CD14-positive monocyte (primary cell): ENCODE data around the gene C2. TPM values are rescaled to one million over a fixed set of nuclear protein-coding genes. Genes with fewer than 3 reads are reported as not detected.

Experiments used
- DNase-seq, 3 donors: peaks; one replicate each; pipeline ENCODE4 v3.0.0-alpha.2; 2011 to 2022
- H2AFZ ChIP-seq: 2 replicates; pipeline ENCODE4 v1.6.0; 2012; ENCODE audit warnings: mild to moderate bottlenecking, low read depth, low read length, inconsistent platforms; ENCODE audit not compliant: insufficient read depth, poor library complexity, severe bottlenecking
- H3K27ac ChIP-seq, 2 donors: 1 replicate in 1 of 2; 2 replicates in 1 of 2; pipeline ENCODE4 v1.5.1; 2012 to 2013; ENCODE audit warnings: low read length in 2 of 2, control low read depth in 1 of 2, inconsistent platforms in 1 of 2, low read depth in 1 of 2, mild to moderate bottlenecking in 1 of 2
- H3K27me3 ChIP-seq, 2 donors: one replicate each; pipeline versions ENCODE4 v1.6.0 to v1.6.1; 2011 to 2013; ENCODE audit warnings: low read length in 2 of 2; ENCODE audit not compliant: control insufficient read depth in 2 of 2, insufficient read depth in 2 of 2
- H3K36me3 ChIP-seq, 2 donors: replicated peaks in 1 of 2; 1 replicate in 1 of 2; 2 replicates in 1 of 2; pipeline versions ENCODE4 v1.5.1 to v1.6.1; 2012 to 2013; ENCODE audit warnings: low read length in 2 of 2, control low read depth in 1 of 2, inconsistent platforms in 1 of 2, mild to moderate bottlenecking in 1 of 2; ENCODE audit not compliant: insufficient read depth in 2 of 2, control insufficient read depth in 1 of 2
- H3K4me1 ChIP-seq, 2 donors: 1 replicate in 1 of 2; 2 replicates in 1 of 2; pipeline versions ENCODE4 v1.5.1 to v1.6.1; 2012 to 2013; ENCODE audit warnings: low read length in 2 of 2, control low read depth in 1 of 2, inconsistent platforms in 1 of 2, mild to moderate bottlenecking in 1 of 2, moderate library complexity in 1 of 2; ENCODE audit not compliant: insufficient read depth in 2 of 2, control insufficient read depth in 1 of 2
- H3K4me2 ChIP-seq: replicated peaks from 2 replicates; pipeline ENCODE3; 2012; ENCODE audit warnings: low read length, moderate library complexity, mild to moderate bottlenecking; ENCODE audit not compliant: poor library complexity, severe bottlenecking; ENCODE audit errors: extremely low read depth
- H3K4me3 ChIP-seq, 3 experiments: fragments of 200-600 bp in 1 of 3; sonication (generic) in 1 of 3; replicated peaks in 1 of 3; 1 replicate in 2 of 3; 2 replicates in 1 of 3; pipeline ENCODE4 v1.5.1; 2011 to 2013; ENCODE audit warnings: low read length in 3 of 3, mild to moderate bottlenecking in 3 of 3, control low read depth in 2 of 3, low read depth in 2 of 3, inconsistent platforms in 1 of 3, moderate library complexity in 1 of 3
- H3K79me2 ChIP-seq: 2 replicates; pipeline ENCODE4 v1.6.0; 2012; ENCODE audit warnings: mild to moderate bottlenecking, control low read depth, inconsistent platforms, low read length, moderate library complexity; ENCODE audit not compliant: insufficient read depth
- H3K9ac ChIP-seq: 2 replicates; pipeline ENCODE4 v1.6.0; 2017; ENCODE audit warnings: low read length, mild to moderate bottlenecking; ENCODE audit not compliant: insufficient read depth, poor library complexity, severe bottlenecking
- H3K9me3 ChIP-seq, 2 donors: replicated peaks in 1 of 2; 1 replicate in 1 of 2; 2 replicates in 1 of 2; pipeline versions ENCODE4 v1.5.1 to v1.6.1; 2012 to 2013; ENCODE audit warnings: low read length in 2 of 2, control low read depth in 1 of 2; ENCODE audit not compliant: control insufficient read depth in 1 of 2, insufficient read depth in 1 of 2
- H4K20me1 ChIP-seq: 2 replicates; pipeline ENCODE4 v1.6.0; 2012; ENCODE audit warnings: mild to moderate bottlenecking, low read length, control low read depth, moderate library complexity; ENCODE audit not compliant: insufficient read depth
- H3K27ac Mint-ChIP-seq, 7 donors: one replicate each; pipeline ENCODE4 v1.8.0; 2020; ENCODE audit warnings: mild to moderate bottlenecking in 7 of 7, mixed read lengths in 7 of 7, moderate library complexity in 6 of 7, inconsistent platforms in 2 of 7
- H3K27me3 Mint-ChIP-seq, 3 donors: one replicate each; pipeline ENCODE4 v1.8.0; 2021 to 2022; ENCODE audit warnings: low read depth in 3 of 3, mild to moderate bottlenecking in 3 of 3, mixed read lengths in 3 of 3, moderate library complexity in 3 of 3, inconsistent platforms in 1 of 3
- H3K36me3 Mint-ChIP-seq, 2 donors: one replicate each; pipeline ENCODE4 v1.8.0; 2020; ENCODE audit warnings: mixed read lengths in 2 of 2, inconsistent platforms in 1 of 2, mild to moderate bottlenecking in 1 of 2
- H3K4me1 Mint-ChIP-seq: one replicate; pipeline ENCODE4 v1.8.0; 2020; ENCODE audit warnings: mild to moderate bottlenecking, mixed read lengths
- H3K4me3 Mint-ChIP-seq, 2 donors: one replicate each; pipeline ENCODE4 v1.8.0; 2020; ENCODE audit warnings: mild to moderate bottlenecking in 2 of 2, mixed read lengths in 2 of 2, moderate library complexity in 1 of 2
- H3K9me3 Mint-ChIP-seq, 7 donors: one replicate each; pipeline ENCODE4 v1.8.0; 2020 to 2022; ENCODE audit warnings: mixed read lengths in 7 of 7, mild to moderate bottlenecking in 6 of 7, moderate library complexity in 6 of 7, inconsistent platforms in 2 of 7
- WGBS: methylation state at CpG from one replicate; pipeline ENCODE4 v1.1.5; 2013; ENCODE audit warnings: missing lambda C conversion rate; ENCODE audit not compliant: insufficient coverage; 5-methylcytosine and 5-hydroxymethylcytosine counted together
- intact Hi-C, 2 donors: fragments of 100-400 bp; cut with micrococcal nuclease; formaldehyde crosslinking; loops; one replicate each; pipeline versions ENCODE4 v1.15.0 to v1.15.1; 2023
- polyA plus RNA-seq, 3 donors: library from polyadenylated mRNA; depleted of rRNA in 1 of 3; unstranded in 2 of 3; stranded (reverse) in 1 of 3; fragments of 300-500 nt in 2 of 3; fragments of >200 nt in 1 of 3; fragmentation: Illumina TruSeq in 2 of 3; gene quantifications; 1 replicate in 2 of 3; 2 replicates in 1 of 3; pipeline ENCODE4 v1.2.3, GENCODE V29; 2012 to 2021
- TF ChIP-seq, protein P1 (sequence below): fragments of 200-600 bp; IDR thresholded peaks from one replicate; pipeline ENCODE4 v1.8.0; 2022; ENCODE audit warnings: antibody characterized with exemption, mild to moderate bottlenecking

C2 gene
- polyA plus RNA-seq, 3 donors = 5.4 to 7.2 (median 6.5) TPM

DNA sequence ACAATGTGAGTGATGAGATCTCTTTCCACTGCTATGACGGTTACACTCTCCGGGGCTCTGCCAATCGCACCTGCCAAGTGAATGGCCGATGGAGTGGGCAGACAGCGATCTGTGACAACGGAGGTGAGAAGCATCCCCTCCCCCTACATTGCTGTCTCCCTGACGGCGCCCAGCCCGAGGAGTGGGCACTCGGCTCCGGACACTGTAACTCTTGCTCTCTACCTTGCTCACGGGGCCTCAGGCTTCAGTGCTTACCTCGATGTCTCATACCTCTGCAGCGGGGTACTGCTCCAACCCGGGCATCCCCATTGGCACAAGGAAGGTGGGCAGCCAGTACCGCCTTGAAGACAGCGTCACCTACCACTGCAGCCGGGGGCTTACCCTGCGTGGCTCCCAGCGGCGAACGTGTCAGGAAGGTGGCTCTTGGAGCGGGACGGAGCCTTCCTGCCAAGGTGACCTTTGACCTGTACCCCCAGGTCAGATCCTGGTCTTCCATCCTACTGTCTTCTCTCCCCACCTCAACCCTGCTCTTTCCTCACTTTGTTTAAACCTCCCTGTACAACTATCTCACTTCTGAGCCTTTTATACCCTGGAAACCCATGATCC is 19.7 kb downstream of the C2 start:
- Mint-ChIP-seq H3K27me3 (peaks cover 13 to 27% (median 26%) of the 10 kb centered on the region in 3 donors), H3K36me3 (peaks cover 10 to 13% of the 10 kb centered on the region in 2 donors), H3K4me3 (no peak overlapping the region), H3K4me1 (peaks cover 17% of the 10 kb centered on the region), H3K9me3 (peaks cover 0 to 1% (median 0%) of the 10 kb centered on the region in 7 donors), H3K27ac (no peak overlapping the region)
- intact Hi-C loops = no loop called here
- H3K9ac ChIP-seq = no peak overlapping the region
- no peaks in the 10 kb centered on the region for H3K27me3 ChIP-seq
- H3K9me3 ChIP-seq = no peaks in the 10 kb centered on the region
- 88% methylated on average over 24 of the region's 24 CpGs for WGBS
- peaks cover 3 to 4% of the 10 kb centered on the region in 2 donors for H3K4me1 ChIP-seq
- no peak overlapping the region for H3K4me3 ChIP-seq
- H3K4me2 ChIP-seq = no peak overlapping the region
- peaks cover 15 to 16% of the 10 kb centered on the region in 2 donors for H3K36me3 ChIP-seq
- H3K27ac ChIP-seq = no peak overlapping the region
- H2AFZ ChIP-seq = no peak overlapping the region
- no peaks in the 10 kb centered on the region for H4K20me1 ChIP-seq
- TF ChIP-seq, protein P1, sequence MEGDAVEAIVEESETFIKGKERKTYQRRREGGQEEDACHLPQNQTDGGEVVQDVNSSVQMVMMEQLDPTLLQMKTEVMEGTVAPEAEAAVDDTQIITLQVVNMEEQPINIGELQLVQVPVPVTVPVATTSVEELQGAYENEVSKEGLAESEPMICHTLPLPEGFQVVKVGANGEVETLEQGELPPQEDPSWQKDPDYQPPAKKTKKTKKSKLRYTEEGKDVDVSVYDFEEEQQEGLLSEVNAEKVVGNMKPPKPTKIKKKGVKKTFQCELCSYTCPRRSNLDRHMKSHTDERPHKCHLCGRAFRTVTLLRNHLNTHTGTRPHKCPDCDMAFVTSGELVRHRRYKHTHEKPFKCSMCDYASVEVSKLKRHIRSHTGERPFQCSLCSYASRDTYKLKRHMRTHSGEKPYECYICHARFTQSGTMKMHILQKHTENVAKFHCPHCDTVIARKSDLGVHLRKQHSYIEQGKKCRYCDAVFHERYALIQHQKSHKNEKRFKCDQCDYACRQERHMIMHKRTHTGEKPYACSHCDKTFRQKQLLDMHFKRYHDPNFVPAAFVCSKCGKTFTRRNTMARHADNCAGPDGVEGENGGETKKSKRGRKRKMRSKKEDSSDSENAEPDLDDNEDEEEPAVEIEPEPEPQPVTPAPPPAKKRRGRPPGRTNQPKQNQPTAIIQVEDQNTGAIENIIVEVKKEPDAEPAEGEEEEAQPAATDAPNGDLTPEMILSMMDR = no peak
- no peak for DNase-seq
- no peaks in the 10 kb centered on the region for H3K79me2 ChIP-seq

DNA sequence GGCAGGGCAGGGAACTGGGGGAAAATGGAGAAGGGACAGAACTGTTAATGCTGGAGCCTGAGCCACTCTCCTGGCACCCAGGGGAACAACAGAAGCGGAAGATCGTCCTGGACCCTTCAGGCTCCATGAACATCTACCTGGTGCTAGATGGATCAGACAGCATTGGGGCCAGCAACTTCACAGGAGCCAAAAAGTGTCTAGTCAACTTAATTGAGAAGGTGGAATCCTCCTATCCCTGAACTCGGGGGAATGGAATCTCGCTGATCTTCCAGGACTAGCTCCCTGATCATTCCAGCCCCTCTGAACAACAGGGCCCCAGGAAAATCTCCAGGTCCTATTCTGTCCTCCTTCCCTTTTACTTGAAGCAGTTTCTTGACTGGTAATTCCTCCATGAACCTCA is 20.3 kb downstream of the C2 start:
- Mint-ChIP-seq H3K9me3 (peaks cover 0 to 1% (median 0%) of the 10 kb centered on the region in 7 donors), H3K4me3 (no peak overlapping the region), H3K27ac (no peak overlapping the region)

More for the DNA sequence above, 20.3 kb downstream of the C2 start:
- intact Hi-C loops = no loop called here
- DNase-seq = no peak
- Histone ChIP-seq H3K27me3 (no peaks in the 10 kb centered on the region), H4K20me1 (no peaks in the 10 kb centered on the region), H3K79me2 (no peaks in the 10 kb centered on the region), H3K4me1 (peaks cover 3 to 4% of the 10 kb centered on the region in 2 donors), H3K36me3 (peaks cover 22 to 23% of the 10 kb centered on the region in 2 donors), H2AFZ (no peak overlapping the region), H3K9ac (no peak overlapping the region), H3K27ac (no peak overlapping the region), H3K9me3 (no peaks in the 10 kb centered on the region), H3K4me3 (no peak overlapping the region), H3K4me2 (no peak overlapping the region)
- Mint-ChIP-seq H3K27me3 (peaks cover 9 to 26% (median 23%) of the 10 kb centered on the region in 3 donors), H3K36me3 (peaks cover 13 to 15% of the 10 kb centered on the region in 2 donors), H3K4me1 (peaks cover 20% of the 10 kb centered on the region)
- TF ChIP-seq, protein P1 = no peak
- 88% methylated on average over 4 of the region's 4 CpGs for WGBS
